OCI-LY3 (cell line): ENCODE data around the gene DDX41.

Experiments
- CTCF ChIP-seq: fragments of 200-600, 300-600 bp; sonication (generic); IDR thresholded peaks from 2 replicates; pipeline ENCODE4 v1.5.1; 2014; ENCODE audit warnings: antibody characterized with exemption, low read length, low read depth
- EZH2phosphoT487 ChIP-seq: fragments of 200-600 bp; shearing (Covaris generic); IDR thresholded peaks from 2 replicates; pipeline ENCODE4 v1.6.1; 2018; ENCODE audit warnings: antibody characterized with exemption, mixed run types, low read depth

- TF ChIP-seq CTCF (no peak), EZH2phosphoT487 (no peak)
Observed at GRCh38 chr5:177542816-177543465, 26.2 kb upstream of the DDX41 start.
